Measurements from ENCODE around the gene TNS4.
A peak's percentile ranks its signal among the peaks of the same experiment; 100 is the strongest.

The TNS4 gene

GRCh38 chr17:40427002-40427491, 74.4 kb downstream of the TNS4 start:
- H3K4me3 ChIP-seq (ENCODE audit: low read length): no peak overlapping the region
- DNase-seq (ENCODE audit: low read depth, low spot score): peak; percentile 71

All from Jurkat, Clone E6-1 (cell line).